Epithelial cell of prostate (primary cell): ENCODE data around the gene XPNPEP1.

ENCODE experiments used
- DNase-seq: peaks from one replicate; pipeline ENCODE4 v3.0.0-alpha.2; 2011; ENCODE audit warnings: low read depth, low spot score
- H3K27ac ChIP-seq: fragments of 450-650 bp; 2 replicates; pipeline ENCODE4 v1.5.1; 2017; ENCODE audit warnings: mild to moderate bottlenecking

The XPNPEP1 gene

DNA sequence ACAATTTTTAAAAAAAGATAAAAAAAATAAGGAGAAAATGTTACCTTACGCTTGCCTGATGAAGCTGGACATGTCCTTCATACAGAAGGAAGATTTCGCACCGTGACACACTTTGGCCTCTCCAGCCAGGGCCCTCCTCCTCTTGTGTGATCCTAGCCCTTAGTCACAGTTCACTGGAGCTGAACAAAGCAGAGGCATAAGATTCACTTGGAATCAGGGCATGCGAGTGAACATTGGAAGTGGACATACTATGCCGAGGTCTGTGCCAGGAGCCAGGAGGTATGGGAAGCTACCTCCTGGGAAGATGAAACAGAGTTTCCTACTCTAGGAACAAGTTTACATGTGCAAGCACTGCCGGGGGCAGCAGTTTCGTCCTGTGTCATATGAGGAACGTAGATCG, 91.5 kb downstream of the XPNPEP1 start:
- DNase-seq = no peak
- H3K27ac ChIP-seq = no peak overlapping the region

DNA sequence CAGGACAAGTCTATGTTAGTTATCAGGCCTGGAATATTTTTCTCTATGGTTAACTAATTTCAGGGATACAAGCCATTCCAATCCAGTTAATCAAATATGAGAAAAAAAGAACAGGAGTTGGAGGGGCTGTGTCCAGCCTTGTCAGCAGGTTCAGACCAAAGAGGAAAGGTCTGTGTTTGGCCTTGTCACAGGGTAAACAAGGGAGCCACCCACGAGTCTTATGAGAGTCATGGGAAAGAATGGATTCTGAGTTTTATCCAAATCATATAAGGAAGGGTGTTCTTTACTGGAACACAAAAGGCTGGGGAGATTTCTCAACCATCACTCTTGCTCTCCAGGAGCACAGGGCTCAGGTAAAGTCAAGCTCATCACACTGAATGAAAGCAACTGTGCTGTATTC, 99.1 kb downstream of the XPNPEP1 start:
- H3K27ac ChIP-seq = no peak overlapping the region
- no peak for DNase-seq

DNA sequence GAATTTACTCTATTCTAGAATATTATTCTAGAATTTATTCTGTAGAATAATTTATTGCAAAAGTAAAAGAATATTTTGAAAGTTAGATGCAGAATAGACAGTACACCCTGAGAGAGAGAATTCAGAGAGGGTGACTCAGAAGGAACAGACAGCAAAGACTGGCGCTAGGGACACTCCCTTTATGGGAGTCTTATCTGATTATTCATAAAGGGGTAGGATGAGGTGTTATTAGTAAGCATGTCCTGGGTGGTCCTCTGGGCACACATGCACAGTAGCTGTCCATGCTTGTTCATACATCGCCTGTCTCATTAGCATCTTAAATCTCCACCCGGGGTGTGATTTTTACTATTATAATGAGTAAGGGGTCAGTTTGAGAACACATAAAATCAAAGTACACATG, 100.1 kb downstream of the XPNPEP1 start:
- no peak overlapping the region for H3K27ac ChIP-seq
- DNase-seq = peak; percentile 57

DNA sequence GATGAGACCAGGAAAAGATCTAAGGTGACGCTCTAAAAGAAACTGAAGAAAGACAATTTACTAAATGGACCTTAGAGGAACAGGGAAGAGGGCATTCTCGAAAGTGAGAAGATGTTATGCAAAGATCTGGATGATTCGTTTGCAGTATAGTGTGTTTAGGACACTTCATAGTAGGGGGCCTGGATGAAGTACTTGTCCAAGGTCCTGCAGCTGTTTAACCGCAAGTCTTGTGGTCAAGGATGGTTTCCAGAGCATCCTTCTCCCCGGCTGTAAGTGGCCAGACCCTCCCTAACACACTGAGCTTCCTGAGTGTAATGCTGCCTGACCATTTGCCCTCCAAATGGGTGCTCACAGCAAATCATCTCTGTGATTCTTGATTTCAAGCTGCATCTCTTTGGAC, 101.6 kb downstream of the XPNPEP1 start:
- H3K27ac ChIP-seq = no peak overlapping the region
- DNase-seq = no peak

DNA sequence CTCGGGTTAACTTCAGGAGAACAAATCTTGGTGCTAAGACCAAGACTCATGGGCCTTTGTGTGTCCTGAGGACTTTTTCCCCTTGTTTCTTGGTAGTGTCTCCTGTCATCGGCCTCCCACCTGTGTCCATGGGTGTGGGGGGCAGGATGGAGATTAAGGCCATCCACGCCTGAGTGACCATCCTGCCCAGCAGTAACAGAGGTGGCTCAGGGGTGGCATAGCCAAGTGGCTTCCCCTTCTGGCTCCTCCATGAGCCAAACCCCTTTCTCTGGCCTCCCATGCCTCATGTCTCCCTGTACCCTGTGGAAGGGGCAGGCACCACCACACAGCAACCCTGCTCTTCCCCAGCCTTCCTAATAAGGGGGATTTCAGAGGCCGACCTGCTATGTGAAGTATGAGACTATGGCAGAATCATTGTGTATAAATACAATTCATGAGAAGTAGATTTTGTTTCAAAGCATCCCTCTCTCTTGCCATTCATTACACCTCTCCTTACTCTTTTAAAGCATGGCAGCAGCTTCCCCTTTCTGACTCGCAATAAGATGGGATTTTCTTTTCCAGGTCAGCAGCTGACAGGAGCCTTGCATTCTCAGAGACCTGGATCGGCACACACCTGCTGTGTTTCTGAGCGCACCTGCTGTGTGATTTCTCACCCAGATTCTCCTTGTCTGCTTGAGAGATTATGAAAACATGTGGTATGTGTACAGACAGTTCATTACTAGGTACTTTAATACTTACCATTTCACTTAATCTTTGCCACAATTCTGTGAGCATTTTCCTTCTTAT, 102.5 kb downstream of the XPNPEP1 start:
- H3K27ac ChIP-seq = no peak overlapping the region
- DNase-seq = no peak

DNA sequence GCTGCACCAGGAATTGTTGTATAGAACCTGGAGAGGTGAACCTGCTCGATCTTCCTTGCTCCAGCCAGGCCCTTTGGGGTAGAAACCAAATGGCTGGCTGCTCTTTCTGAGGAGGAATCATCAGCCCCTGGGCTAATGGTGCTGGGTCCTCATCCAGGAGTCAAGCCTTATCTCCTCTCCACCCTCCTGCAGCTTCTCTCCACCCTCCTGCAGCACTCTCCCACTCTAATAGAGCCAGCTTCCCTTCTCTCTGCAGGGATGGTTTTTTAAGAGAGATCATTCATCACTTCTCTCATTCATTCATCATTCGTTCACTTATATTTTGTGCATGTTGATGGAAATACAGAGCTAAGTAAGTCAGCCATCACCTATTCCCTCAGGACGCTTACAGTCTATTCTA, 103.5 kb downstream of the XPNPEP1 start:
- H3K27ac ChIP-seq = no peak overlapping the region
- no peak for DNase-seq
